Suppressor macrophage treated with lipopolysaccharide for 1 hour (primary cell): ENCODE data around the gene MYCT1.
"Not testable (repeated sequence)": the region's sequence is repeated elsewhere in the genome, so short reads cannot be mapped to it uniquely, and the experiment has no call there.

ENCODE experiments used
- DNase-seq, 3 donors: peaks; one replicate each; pipeline ENCODE4 v3.0.0-alpha.2; 2020 to 2022

MYCT1 gene, protein sequence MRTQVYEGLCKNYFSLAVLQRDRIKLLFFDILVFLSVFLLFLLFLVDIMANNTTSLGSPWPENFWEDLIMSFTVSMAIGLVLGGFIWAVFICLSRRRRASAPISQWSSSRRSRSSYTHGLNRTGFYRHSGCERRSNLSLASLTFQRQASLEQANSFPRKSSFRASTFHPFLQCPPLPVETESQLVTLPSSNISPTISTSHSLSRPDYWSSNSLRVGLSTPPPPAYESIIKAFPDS

DNA sequence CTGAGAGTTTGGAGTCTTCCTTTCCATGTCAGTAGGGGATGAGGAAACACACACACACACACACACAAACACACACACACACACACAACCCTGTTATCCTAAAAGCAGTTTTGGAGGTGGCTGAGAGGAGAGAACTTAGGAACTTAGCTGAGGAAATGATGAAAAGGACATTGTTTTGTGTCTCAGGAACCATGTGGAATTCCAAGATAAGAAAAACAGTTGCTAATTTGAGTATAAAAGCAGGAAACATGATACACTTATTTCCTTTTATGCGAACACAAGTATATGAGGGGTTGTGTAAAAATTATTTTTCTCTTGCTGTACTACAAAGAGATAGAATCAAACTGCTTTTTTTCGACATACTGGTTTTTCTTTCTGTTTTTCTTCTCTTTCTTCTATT lies at the start of gene MYCT1:
Gene MYCT1 (plus strand): TSS at position 264 of the 400 bp plus-strand sequence. CDS start 6 bp downstream, at position 270.
- no peak for DNase-seq

GRCh38 chr6:152648105-152648504 lies 49.6 kb upstream of the MYCT1 start:
- DNase-seq = no peak

DNA sequence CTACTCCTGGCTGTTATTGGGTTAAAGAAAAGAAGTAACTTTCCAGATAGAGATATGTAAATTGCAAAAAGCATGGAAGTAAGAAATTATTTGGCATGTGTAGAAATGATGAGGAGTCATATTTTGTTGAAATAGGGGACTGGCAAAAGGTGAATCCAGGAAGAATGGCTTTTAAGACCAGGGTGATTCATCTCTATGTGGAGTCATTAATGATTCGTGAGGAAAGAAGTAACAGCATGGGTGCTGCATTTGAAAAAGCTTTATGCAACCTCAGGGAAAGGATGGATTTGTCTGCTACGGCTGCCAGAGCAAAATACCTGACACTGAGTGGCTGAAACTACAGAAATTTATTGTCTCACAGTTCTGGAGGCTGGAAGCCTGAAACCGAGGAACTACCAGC lies 45.7 kb upstream of the MYCT1 start:
- no peak for DNase-seq

DNA sequence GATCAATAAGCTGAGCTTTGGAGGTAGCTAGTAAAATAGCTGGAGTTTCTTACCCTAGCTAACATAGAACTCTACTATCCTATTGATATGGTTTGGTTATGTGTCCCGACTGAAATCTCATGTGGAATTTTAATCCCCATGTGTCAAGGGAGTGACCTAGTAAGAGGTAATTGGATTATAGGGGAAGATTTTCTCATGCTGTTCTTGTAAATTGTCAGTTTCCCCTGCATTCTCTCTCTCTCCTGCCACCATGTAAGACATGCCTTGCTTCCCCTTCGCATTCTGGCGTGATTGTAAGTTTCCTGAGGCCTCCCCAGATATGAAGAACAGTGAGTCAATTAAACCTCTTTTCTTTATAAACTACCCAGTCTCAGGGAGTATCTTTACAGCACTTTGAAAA lies 35.9 kb upstream of the MYCT1 start:
- DNase-seq = no peak

DNA sequence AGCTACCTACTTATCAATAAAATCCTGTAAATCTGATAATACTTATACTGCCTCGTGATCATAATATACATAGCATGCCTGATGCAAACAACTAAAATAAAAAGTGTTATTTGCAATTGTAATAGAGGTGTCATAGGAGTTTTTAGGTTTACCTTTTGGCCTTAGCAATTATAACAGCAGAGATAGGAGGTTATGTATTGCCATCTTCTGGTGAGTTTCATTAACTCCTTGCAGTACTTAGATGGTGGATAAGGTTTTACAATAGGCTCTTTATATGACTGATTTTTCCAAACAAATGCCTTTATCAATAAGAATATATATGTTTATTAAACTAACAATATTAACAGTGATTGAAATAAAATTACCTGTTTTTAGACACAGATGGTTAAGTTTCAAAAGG lies 27.8 kb upstream of the MYCT1 start:
- DNase-seq = peak; percentile 10 to 36 (median 24)

DNA sequence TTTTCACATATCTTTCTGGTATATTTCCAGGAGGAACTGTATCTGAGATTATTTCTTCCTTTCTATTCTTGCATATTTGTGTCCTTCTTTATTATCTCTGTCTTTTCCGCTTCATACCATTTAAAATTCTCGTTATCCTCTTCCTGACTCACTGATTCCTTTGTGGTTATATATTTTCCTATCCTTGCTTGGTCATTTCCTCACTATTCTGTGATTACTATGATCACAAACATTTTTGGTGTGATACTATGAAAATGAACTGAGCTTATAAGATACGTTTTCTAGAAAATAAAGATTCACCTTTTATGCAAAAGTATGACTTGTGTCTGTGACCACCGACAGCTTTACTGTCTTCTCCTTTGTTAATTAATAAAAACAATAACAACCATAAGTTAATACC lies 26.5 kb upstream of the MYCT1 start:
- no peak for DNase-seq

DNA sequence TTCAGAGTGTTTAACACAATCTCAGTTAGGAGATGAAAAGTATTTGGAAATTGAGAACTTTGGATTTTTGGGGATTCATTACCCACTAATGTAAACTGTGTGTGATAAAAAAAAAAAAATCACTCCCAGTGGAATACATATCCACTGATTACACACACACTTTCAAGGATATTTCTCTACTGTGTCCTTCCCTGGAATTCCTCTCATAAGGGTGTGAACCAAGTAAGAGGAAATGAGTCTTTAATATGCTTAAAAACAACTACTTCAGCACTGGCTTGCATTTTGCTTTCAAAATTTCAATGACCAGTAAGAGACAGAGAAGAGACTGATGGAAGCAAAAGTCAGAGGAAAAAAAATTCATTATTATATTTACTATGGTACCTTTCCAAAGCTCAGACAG lies 24.5 kb upstream of the MYCT1 start:
- no peak for DNase-seq

DNA sequence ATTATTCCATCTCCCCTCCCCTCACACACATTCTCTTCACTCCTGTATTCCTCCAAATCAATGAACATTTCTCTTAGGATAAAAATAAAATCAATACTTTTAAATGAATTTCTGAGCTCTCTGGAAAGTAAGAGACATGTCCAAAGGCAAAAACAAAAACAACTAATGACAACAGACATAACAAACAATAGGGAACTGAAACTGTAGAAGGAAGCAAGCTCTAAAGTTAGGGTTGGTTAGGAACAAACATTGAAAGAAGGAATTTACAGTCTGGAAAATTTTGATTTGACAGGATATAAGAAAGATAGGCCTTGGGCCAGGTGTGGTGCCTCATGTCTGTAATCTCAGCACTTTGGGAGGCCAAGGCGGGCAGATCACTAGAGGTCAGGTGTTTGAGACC lies 17.5 kb upstream of the MYCT1 start:
- DNase-seq = peak in 2 of 3 donors; percentile 22

DNA sequence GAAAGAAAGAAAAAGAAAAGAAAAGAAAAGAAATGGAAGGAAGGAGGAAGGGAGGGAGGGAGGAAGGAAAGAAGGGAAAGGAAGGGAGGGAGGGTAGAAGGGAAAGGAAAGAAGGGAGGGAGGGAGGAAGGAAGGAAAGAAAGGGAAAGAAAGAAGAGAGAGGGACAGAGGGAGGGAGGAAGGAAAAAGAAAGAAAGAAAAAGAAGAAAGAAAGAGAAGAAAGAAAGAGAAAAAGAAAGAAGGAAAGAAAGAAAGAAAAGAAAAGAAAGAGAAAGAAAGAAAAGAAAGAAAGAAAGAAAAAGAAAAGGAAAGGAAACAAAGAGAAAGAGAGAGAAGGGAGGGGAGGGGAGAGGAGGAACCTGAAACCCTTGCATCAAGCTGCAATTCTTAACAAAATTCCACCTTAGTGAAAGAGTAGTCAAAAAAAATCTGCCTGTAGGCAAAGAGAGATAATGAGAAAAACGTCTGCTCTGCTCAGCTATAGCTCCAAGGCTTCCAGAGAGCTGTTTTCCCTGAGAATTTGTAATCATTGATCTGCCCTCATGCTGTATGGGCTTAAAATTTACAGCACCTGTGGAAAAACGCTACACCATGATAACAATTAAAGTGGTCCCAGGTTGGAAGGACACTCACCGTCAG lies 16.7 kb upstream of the MYCT1 start:
- DNase-seq = no peak

GRCh38 chr6:152682141-152682540 lies 15.6 kb upstream of the MYCT1 start:
- no peak for DNase-seq

GRCh38 chr6:152682935-152683334 lies 14.8 kb upstream of the MYCT1 start:
- not testable (repeated sequence) for DNase-seq

- DNase-seq = no peak
Observed at GRCh38 chr6:152685819-152686218, 11.9 kb upstream of the MYCT1 start.

DNA sequence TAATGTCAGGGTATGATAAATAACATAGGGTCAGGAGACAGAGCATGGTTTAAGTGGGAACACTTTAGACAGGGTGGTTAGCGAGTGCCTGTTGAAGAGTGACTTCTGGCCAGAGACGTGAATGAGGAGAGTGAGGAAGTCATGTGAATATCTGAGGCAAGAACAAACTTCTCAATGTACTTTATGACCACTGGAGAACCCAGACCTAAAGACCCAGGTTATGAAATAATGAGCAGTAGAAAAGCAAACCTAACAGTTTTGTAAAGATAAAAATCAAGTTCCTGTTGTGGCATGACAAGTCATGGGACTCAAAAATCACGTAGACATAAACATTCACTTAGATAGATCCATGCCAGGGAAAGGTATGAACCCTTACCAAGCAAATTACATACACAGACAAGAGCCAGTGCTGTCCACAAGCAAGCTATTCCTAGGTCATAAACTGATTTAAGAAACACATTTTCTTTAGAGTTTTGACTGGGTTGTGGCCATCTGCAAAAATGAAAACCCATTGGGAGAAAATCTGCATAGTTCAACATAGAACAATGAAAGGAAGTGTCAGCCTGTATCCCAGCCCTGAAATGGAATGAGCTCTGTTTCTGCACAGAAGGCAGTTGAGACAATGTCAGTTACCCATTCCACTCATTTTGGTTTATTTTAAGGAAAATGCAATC lies 2.2 kb upstream of the MYCT1 start:
- DNase-seq = peak in 2 of 3 donors; percentile 15 to 18

GRCh38 chr6:152696522-152696921 lies 1.2 kb upstream of the MYCT1 start:
- no peak for DNase-seq

GRCh38 chr6:152698692-152699091 lies 995 bp downstream of the MYCT1 start:
- DNase-seq = no peak

- no peak for DNase-seq
Observed at GRCh38 chr6:152700427-152700826, 2.7 kb downstream of the MYCT1 start.

- DNase-seq = no peak
Observed at GRCh38 chr6:152701081-152701862, 3.6 kb downstream of the MYCT1 start.

DNA sequence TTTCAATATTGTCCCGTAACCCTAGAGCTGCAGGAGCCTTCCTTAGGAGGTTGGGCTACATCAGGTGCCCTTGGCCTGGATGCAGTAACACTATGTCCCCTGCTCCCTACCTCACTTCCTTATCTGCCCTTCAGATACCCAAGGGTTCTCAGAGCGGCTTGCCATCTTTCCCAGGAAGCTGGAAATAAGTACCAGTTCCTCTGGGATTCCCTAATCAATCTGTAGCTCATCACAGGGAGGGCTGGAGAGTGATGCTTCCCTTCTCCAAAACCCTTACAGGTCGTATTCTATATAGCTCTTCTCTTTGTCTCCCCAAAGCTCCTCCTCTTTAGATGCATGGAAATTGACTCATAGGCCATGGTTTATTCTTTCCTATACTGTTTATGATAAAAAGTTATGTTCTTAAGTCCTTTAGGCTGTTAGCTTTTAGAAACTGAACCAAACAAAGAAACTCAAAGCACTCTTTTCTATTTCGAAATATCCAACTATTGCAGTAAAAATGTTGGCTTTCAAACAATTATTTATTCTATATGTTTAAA lies 4.2 kb downstream of the MYCT1 start:
- DNase-seq = no peak

DNA sequence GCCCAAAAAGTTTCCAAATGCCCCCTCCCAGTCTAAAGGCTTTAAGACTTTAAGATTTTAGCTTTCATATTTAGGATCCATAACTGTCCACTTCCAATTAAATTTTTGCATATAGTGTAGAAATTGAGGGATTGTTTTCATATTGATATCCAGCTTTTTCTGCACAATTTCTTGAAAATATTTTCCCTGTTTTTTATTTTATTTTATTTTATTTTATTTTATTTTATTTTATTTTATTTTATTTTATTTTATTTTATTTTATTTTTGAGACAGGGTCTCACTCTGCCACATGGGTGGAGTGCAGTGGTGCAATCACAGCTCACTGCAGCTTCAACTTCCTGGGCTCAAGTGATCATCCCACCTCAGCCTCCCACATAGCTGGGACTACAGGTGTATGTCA lies 6.1 kb downstream of the MYCT1 start:
- not testable (repeated sequence) for DNase-seq

GRCh38 chr6:152705327-152705726 lies 7.6 kb downstream of the MYCT1 start:
- no peak for DNase-seq

DNA sequence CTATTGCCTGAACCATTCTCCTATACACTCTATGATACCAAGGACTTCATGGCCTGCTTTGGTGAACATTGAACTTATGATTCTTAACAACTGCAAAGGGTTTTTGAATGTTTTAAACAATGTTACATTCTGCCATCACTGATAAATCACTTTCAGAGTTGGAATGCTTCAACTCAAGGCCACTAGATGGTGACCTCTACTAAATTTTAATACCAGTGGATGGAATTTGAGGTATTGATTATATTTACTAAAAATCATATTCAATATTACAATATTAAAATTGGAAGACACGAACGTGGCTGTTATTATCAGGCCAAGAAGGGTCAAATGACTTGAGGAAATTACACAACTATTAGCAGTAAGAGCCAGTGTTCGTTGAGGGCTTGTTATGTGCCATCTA lies 18.6 kb downstream of the MYCT1 start:
- DNase-seq = no peak

DNA sequence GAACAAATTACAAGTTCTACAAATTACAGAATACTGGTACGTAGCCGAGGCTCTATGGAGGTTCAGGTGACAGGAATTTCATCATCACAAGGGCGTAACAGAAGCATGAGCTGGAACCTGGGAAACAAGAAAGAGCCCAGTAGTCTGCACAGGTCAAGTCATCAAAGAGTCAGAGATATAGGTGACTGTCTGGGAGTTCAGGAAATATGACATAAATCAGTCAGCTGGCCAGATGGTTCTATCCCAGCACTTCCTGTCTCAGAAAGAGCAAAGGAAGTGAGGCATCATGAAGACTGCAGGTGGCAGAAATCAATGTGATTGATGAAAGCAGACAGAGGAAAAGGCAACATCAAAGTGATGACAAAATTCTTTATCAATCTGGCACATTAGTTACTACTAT lies 23.3 kb downstream of the MYCT1 start:
- no peak for DNase-seq

DNA sequence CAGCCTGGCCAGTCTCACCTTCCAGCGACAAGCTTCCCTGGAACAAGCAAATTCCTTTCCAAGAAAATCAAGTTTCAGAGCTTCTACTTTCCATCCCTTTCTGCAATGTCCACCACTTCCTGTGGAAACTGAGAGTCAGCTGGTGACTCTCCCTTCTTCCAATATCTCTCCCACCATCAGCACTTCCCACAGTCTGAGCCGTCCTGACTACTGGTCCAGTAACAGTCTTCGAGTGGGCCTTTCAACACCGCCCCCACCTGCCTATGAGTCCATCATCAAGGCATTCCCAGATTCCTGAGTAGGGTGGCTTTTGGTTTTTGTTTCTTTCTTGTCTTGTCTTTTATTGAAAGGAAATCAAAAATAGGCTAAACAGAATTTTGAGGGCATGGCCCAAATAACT lies 24.3 kb downstream of the MYCT1 start:
- no peak for DNase-seq
